GM12873 (cell line): ENCODE data around the gene ADIPOR2.

Source experiments
- TF ChIP-seq, protein P1 (sequence below): IDR thresholded peaks from 2 replicates; pipeline ENCODE4 v1.5.1; 2012; ENCODE audit warnings: low read depth, mild to moderate bottlenecking, moderate library complexity, low read length, control low read depth; ENCODE audit not compliant: insufficient read depth; ENCODE audit errors: missing control alignments

Gene ADIPOR2

DNA sequence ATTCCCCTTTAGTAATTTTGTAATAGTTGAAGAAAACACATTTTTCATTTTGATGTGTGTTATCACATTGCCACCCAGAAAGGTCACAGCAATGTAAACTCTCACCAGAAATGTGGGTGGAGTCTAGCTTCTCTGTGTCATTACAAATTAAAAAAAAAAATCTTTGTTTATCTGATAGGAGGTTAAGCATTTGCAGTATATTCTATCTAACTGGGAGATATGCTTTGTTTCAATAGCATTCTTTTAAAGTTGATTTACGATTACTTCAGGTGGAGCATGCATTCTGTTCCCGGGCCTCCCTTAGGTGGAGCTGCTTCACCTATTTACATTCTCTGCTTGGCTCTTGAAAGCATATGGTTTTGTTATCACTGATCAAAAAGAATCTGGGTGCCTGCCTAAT lies 7.8 kb downstream of the ADIPOR2 start:
- TF ChIP-seq, protein P1, sequence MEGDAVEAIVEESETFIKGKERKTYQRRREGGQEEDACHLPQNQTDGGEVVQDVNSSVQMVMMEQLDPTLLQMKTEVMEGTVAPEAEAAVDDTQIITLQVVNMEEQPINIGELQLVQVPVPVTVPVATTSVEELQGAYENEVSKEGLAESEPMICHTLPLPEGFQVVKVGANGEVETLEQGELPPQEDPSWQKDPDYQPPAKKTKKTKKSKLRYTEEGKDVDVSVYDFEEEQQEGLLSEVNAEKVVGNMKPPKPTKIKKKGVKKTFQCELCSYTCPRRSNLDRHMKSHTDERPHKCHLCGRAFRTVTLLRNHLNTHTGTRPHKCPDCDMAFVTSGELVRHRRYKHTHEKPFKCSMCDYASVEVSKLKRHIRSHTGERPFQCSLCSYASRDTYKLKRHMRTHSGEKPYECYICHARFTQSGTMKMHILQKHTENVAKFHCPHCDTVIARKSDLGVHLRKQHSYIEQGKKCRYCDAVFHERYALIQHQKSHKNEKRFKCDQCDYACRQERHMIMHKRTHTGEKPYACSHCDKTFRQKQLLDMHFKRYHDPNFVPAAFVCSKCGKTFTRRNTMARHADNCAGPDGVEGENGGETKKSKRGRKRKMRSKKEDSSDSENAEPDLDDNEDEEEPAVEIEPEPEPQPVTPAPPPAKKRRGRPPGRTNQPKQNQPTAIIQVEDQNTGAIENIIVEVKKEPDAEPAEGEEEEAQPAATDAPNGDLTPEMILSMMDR: no peak

DNA sequence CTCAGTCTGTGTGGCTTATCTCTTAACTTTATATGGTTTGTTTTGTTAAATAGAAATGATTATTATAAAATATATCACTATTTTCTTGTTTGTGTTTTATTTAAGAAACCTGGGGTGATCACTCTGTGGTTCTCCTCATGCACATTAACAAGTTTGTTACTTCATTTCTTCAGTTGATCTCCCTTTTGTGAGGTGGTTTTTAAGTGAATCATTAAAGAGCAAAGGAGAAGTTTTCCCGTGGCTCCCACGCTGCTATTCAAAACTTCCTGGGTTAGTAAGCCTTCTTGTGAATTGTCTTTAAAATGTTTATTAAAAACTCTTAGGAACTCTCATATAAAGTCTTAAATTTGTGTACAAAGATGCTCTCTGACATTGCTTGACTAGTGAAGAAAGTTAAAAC lies 11.8 kb downstream of the ADIPOR2 start:
- TF ChIP-seq, protein P1: no peak

DNA sequence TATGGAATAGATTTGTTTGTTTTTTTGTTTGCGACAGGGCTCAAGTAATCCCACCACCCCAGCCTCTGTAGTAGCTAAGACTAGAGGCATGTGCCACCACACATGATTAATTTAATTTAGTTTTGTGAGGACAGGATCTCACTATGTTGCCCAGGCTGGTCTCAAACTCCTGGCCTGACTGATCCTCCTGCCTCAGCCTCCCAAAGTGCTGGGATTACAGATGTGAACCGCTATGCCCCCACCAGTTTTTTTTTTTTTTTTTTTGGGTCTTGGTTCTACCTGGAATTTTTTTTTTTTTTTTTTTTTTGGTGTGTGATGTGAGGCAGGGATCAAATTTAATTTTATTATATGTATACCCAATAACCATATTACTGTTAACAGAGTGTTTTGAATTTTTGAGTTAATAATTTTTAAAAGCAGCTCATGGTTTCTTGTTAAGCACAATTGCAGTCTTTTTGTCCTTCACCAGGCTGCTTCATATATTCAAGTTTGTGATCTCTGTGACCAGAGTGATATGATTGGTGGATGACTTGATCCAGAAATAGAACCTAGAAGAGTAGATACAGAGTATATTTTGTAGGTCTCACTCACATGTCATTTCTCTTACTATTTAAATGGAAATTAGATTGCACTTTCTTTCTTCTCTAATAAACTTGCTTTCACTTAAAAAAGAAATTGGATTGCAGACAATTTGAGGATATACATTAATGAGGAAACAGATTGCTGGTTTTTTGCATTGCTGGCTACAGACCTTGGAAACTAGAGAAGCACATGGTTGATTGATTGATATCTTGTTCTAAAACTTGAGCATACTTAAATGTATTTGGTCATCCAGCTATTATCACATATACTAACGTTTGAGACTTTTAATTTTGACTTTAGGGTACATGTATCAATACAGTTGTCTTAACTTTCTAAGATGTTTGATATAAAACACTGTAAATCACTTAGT lies 13.2 kb downstream of the ADIPOR2 start:
- TF ChIP-seq, protein P1: no peak

DNA sequence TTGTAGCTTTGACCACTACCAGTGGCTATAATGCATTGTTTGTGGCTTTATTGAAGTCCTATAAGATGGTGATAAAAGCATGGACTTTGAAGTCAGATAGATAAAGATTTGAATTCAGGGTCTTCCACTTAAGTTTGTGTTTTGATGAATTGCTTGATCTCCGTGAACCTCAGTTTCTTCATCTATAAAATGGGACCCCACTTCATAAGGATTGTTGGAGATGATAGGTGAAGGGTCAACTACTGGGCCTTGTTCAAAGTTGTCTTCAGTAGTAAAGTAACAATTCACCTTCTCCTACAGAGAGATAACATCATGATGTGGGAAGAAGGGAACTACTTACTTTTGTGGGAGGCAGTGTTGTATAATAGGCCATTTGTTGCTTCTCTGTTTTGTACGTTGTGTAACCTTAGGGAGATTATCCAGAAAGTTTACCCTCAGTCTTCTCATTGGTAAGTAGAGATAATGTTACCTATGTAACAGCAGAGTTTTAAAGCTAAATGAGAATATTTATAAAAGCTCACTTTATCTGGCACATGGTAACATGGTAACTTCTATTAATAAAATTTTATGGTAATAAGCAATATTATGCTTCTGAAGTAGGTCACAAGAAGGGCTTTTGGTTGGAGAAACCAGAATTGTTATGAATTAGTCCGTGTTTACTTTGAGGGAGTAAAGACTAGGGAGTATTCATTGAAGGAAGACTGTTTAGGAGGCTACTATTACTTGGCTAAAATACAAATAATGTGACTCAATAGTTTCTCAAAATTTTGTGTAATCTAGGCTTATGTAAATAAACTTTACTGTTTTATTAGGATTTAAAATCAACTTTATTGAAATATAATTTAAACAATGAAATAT lies 15.1 kb downstream of the ADIPOR2 start:
- TF ChIP-seq, protein P1: no peak

DNA sequence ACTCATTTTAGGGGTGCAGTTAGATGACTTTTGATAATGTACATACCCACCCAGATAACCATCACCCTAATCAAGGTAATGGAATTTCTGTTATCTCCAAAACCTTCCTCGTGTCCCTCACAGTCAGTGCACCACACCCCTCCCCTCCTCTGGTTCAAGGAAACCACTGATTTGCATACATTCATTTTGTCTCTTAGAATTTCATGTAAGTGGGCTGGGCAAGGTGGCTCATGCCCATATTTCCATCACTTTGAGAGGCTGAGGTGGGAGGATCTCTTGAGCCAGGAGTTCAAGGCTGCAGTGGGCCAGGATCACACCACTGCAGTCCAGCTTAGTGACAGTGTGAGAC lies 15.7 kb downstream of the ADIPOR2 start:
- TF ChIP-seq, protein P1: no peak

DNA sequence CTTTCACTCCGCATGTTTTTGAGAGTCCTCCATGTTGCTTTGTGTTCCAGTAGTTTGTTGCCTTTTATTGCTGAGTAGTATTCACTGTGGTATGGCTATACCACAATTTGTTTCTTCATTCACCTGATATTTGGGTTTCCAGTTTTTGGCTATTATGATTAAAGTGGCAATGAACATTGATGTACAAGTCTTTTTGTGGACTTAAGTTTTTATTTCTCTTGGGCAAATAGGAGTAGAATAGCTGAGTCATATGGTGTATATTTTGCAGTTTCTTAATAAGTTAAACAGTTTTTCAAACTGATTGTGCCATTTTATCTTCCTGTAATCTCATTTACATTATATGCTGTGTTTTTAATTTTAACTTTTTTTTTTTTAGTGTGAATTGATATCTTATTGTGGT lies 16.2 kb downstream of the ADIPOR2 start:
- TF ChIP-seq, protein P1: no peak

DNA sequence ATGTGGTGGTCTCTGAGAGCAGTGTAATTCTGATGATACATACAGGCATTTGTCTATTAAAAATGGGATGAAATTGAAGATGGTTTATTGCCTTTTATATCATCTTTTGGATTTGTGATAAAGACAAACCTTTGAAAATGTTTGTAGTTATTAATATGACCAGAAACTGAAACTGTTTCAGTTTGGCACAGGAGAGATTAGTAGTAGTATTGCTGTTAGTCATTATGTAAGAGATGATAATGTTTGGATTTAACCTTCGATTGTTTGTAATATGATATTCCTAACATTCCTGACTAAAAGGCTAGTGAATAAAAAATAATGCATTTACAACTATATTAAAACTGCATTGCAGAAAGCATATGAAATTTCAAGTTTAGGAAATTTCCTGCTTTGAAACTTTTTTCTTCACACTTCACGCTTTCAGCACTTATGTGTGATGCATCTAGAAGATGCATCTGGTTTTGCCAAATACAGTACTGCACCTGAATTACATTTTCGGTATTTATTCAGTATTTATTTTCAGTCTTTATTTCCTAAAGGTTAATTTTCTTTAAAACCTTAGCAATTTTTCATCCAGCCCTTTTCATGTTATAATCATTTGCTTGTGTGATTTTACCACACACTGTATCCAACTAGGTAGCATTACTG lies 25.5 kb downstream of the ADIPOR2 start:
- TF ChIP-seq, protein P1: no peak
